Smooth muscle cell (in vitro differentiated cells): ENCODE data around the gene TNP2. TPM values are rescaled to one million over a fixed set of nuclear protein-coding genes. Genes with fewer than 3 reads are reported as not detected.

Experiments
- DNase-seq: peaks from one replicate; lab custom pipeline; 2025; ENCODE audit not compliant: unreplicated experiment; lab: John Stamatoyannopoulos, UW
- H2AFZ ChIP-seq: fragments of 200-600 bp; sonication (generic); 2 replicates; pipeline ENCODE4 v1.6.0; 2016; ENCODE audit warnings: antibody characterized with exemption, low read depth, mild to moderate bottlenecking
- H3F3A ChIP-seq: fragments of 200-600 bp; sonication (generic); 2 replicates; pipeline ENCODE4 v1.6.0; 2017; ENCODE audit warnings: antibody characterized with exemption, low read depth
- H3K27ac ChIP-seq: fragments of 200-600 bp; sonication (generic); 2 replicates; pipeline ENCODE4 v1.5.1; 2016; ENCODE audit warnings: low read depth, mild to moderate bottlenecking
- H3K27me3 ChIP-seq: fragments of 200-600 bp; sonication (generic); 2 replicates; pipeline ENCODE4 v1.6.1; 2016; ENCODE audit warnings: low read depth, mild to moderate bottlenecking
- H3K36me3 ChIP-seq: fragments of 200-600 bp; sonication (generic); 2 replicates; pipeline ENCODE4 v1.5.1; 2016; ENCODE audit warnings: low read depth
- H3K4me1 ChIP-seq: fragments of 200-600 bp; sonication (generic); 2 replicates; pipeline ENCODE4 v1.5.1; 2016; ENCODE audit warnings: low read depth
- H3K4me2 ChIP-seq: fragments of 200-600 bp; sonication (generic); 2 replicates; pipeline ENCODE4 v1.6.0; 2016; ENCODE audit warnings: mild to moderate bottlenecking
- H3K4me3 ChIP-seq: fragments of 200-600 bp; sonication (generic); 2 replicates; pipeline ENCODE4 v1.5.1; 2016; ENCODE audit warnings: mild to moderate bottlenecking
- H3K79me2 ChIP-seq: fragments of 200-600 bp; sonication (generic); 2 replicates; pipeline ENCODE4 v1.6.0; 2016; ENCODE audit warnings: low read depth, mild to moderate bottlenecking
- H3K9ac ChIP-seq: fragments of 200-600 bp; sonication (generic); 2 replicates; pipeline ENCODE4 v1.6.0; 2016; ENCODE audit warnings: low read depth
- H3K9me3 ChIP-seq: fragments of 200-600 bp; sonication (generic); replicated peaks from 2 replicates; pipeline ENCODE4 v1.5.1; 2016; ENCODE audit warnings: low read depth
- H4K20me1 ChIP-seq: fragments of 200-600 bp; sonication (generic); 2 replicates; pipeline ENCODE4 v1.6.0; 2016; ENCODE audit warnings: low read depth
- CTCF ChIP-seq: fragments of 200-600 bp; sonication (generic); IDR thresholded peaks from 2 replicates; pipeline ENCODE4 v1.5.1; 2017; ENCODE audit warnings: borderline replicate concordance, mild to moderate bottlenecking, antibody characterized with exemption; ENCODE audit not compliant: insufficient read depth, poor library complexity, severe bottlenecking
- WGBS: methylation state at CpG from one replicate; pipeline ENCODE4 v1.1.7; 2016; ENCODE audit warnings: low lambda C conversion rate; 5-methylcytosine and 5-hydroxymethylcytosine counted together
- polyA plus RNA-seq: library from polyadenylated mRNA; unstranded; fragments of >200 nt; fragmentation: Nextera tagmentation; extraction: Ambion mirVana; gene quantifications from 2 replicates; pipeline ENCODE4 v1.2.1, GENCODE V29; 2016
- total RNA-seq: library from RNA; depleted of rRNA; stranded (reverse); fragments of >200 nt; gene quantifications from 2 replicates; pipeline ENCODE4 v1.2.3, GENCODE V29; 2014

Gene TNP2
- total and polyA plus RNA-seq, 2 experiments from 2014 or later, result not detected

DNA sequence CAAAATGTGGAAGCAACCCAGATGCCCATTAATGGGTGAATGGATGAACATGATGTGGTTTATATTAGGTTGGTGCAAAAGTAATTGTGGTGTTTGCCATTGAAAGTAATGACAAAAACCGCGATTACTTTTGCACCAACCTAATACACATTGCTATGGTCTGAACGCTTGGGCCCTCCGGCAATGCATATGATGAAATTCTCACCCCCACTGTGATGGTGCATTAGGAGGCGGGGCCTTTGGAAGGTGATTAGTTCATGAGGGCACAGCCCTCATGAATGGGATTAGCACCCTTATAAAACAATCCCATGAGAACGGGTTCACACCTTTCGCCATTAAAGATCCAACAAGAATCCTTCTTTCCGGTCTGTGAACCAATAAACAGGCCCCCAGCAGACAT lies 37.3 kb upstream of the TNP2 start:
- Histone ChIP-seq H3K9me3 (no peaks in the 10 kb centered on the region), H3K36me3 (no peaks in the 10 kb centered on the region), H4K20me1 (no peaks in the 10 kb centered on the region), H3K9ac (no peak overlapping the region), H3F3A (no peaks in the 10 kb centered on the region), H3K4me1 (no peaks in the 10 kb centered on the region), H3K79me2 (no peaks in the 10 kb centered on the region), H2AFZ (no peak overlapping the region), H3K4me2 (no peak overlapping the region), H3K4me3 (no peak overlapping the region), H3K27ac (no peak overlapping the region), H3K27me3 (no peaks in the 10 kb centered on the region)
- 91% methylated on average over 8 of the region's 8 CpGs for WGBS
- no peak for TF ChIP-seq CTCF
- no peak for DNase-seq

- 76% methylated on average over 18 of the region's 18 CpGs for WGBS
- DNase-seq, result no peak
These were observed 34.4 kb upstream of the TNP2 start for GRCh38 chr16:11303405-11304138.

GRCh38 chr16:11302977-11303376 lies 33.9 kb upstream of the TNP2 start:
- WGBS, result 90% methylated on average over 4 of the region's 4 CpGs
- H3K4me3 ChIP-seq, result no peak overlapping the region
- no peaks in the 10 kb centered on the region for H3K36me3 ChIP-seq
- H3K79me2 ChIP-seq, result no peaks in the 10 kb centered on the region
- H3K9me3 ChIP-seq, result no peaks in the 10 kb centered on the region
- H3K27me3 ChIP-seq, result no peaks in the 10 kb centered on the region
- DNase-seq, result no peak
- no peaks in the 10 kb centered on the region for H3K4me1 ChIP-seq
- no peak overlapping the region for H3K4me2 ChIP-seq
- no peak overlapping the region for H3K9ac ChIP-seq
- H4K20me1 ChIP-seq, result no peaks in the 10 kb centered on the region
- no peak for TF ChIP-seq CTCF
- no peaks in the 10 kb centered on the region for H3F3A ChIP-seq
- no peak overlapping the region for H3K27ac ChIP-seq
- no peak overlapping the region for H2AFZ ChIP-seq

More at GRCh38 chr16:11303405-11304138, 34.4 kb upstream of the TNP2 start:
- Histone ChIP-seq H3K4me2 (no peak overlapping the region), H3K4me3 (no peak overlapping the region), H4K20me1 (no peaks in the 10 kb centered on the region), H3F3A (no peaks in the 10 kb centered on the region), H3K9me3 (no peaks in the 10 kb centered on the region), H2AFZ (no peak overlapping the region), H3K79me2 (no peaks in the 10 kb centered on the region), H3K36me3 (no peaks in the 10 kb centered on the region), H3K9ac (no peak overlapping the region), H3K27me3 (no peaks in the 10 kb centered on the region), H3K27ac (no peak overlapping the region), H3K4me1 (no peaks in the 10 kb centered on the region)
- TF ChIP-seq CTCF, result no peak
